ENCODE data around the gene SLC9B2.

SLC9B2 gene

DNA sequence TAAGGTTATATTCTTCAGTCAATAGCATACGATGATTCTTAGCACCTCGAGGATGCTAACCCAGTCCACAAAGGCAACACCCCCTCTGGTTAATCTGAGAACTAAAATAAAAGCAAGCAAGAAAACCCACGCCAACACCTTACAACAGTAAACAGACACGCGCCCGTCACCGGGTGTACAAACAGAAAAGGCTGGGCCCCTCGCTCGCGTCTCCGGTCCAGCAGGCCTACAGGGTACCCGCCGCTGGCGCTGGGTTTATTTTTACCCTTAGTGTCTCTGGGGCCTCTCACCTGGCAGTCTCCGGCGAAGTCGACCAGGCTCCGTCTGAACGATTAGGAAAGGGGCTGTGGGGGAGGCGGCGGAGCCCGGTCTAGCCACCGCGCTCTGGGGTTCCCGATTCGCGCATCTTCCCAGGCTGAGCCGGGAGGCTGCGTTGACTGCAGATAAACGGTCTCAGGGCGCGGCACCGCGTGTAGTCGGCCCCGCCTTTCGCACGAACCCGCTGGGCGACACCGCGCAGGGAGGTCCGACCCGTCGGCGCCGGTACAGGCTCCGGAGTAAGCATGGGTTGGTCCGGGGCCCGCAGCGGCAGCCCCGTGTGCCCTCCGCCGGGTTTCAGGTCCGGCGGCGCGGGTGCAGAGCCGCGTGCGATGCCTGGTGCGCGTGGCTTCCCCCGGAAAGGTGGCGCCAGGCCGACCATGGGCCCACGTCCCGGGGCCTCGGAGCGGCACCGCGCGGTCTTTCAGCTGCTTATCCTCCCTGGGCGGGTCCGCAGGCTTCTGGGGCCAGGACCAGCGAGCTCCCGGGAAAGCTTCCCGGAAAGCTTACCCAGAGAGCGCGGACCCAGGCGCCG, 441 bp downstream of the SLC9B2 start:
- peak; percentile 20 for DNase-seq (ENCODE audit: low read depth, low spot score)
- Histone ChIP-seq H3K36me3 (ENCODE audit: control insufficient read depth, insufficient read depth, low read length) (no peaks in the 10 kb centered on the region), H3K4me3 (ENCODE audit: low read length) (peak overlapping the region; percentile 48), H3K9me3 (ENCODE audit: control insufficient read depth, insufficient read depth, low read length) (no peaks in the 10 kb centered on the region), H3K4me1 (ENCODE audit: control insufficient read depth, insufficient read depth, low read length) (no peaks in the 10 kb centered on the region), H3K27me3 (ENCODE audit: control insufficient read depth, insufficient read depth, low read length) (no peaks in the 10 kb centered on the region; the same call in 1 of the 2 replicates), H3K27ac (ENCODE audit: low read length) (no peak overlapping the region)
- WGBS (ENCODE audit: insufficient coverage, insufficient read length), result no CpG with 5 or more reads among the region's 82 CpGs

DNA sequence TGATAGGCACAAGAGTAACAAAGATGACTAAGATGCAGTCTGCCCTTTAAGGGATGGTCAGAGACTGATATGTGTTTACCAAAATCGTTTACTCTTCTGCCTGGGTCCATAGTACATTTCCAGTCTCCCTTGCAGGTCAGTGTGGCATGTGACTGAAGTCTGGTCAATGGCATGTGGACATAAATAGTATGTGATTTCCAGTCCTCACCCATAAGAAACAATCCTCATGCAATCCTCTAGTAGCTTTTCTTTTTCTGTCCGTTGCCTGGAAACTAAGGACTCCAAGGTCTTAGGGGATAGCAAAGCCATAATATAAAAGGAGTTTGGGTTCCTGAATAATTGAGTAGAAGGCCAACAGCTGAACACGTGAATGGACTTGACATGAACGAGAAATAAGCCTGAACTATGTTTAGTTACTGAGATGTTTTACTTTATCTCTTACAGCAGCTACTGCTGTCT, 1.1 kb downstream of the SLC9B2 start:
- H3K36me3 ChIP-seq (ENCODE audit: control insufficient read depth, insufficient read depth, low read length), result no peaks in the 10 kb centered on the region
- no peaks in the 10 kb centered on the region for H3K9me3 ChIP-seq (ENCODE audit: control insufficient read depth, insufficient read depth, low read length)
- no peak for DNase-seq (ENCODE audit: low read depth, low spot score)
- H3K27ac ChIP-seq (ENCODE audit: low read length), result no peak overlapping the region
- no peaks in the 10 kb centered on the region for H3K4me1 ChIP-seq (ENCODE audit: control insufficient read depth, insufficient read depth, low read length)
- WGBS (ENCODE audit: insufficient coverage, insufficient read length), result no CpG with 5 or more reads among the region's 4 CpGs
- no peaks in the 10 kb centered on the region; the same call in 1 of the 2 replicates for H3K27me3 ChIP-seq (ENCODE audit: control insufficient read depth, insufficient read depth, low read length)
- peak overlapping the region; percentile 48; the same call in 1 of the 2 replicates for H3K4me3 ChIP-seq (ENCODE audit: low read length)

DNA sequence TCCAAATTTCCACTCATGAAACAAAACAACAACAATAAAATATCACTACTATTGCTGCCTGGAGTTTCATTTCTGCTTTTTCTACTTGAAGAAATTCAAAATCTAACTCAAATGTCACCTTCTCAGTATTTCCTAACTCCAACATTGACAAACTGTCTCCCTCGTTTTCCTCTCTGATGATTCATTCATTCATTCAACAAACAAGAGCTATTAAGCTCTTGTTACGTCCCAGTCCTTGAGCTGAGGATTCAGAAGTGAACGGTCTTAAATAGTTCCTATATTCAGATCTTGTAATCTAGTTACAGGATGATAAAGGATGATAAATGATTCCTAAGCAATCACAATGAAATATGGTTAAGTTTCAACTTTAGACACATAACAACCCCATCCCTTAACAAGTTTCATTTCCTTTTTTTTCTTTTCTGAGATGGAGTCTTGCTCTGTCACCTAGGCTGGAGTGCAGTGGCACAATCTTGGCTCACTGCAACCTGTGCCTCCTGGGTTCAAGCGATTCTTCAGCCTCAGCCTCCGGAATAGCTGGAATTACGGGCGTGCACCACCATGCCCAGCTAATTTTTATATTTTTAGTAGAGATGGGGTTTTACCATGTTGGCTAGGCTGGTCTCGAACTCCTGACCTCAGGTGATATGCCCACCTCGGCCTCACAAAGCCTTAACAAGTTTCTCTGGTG, 1.7 kb downstream of the SLC9B2 start:
- WGBS (ENCODE audit: insufficient coverage, insufficient read length), result no CpG with 5 or more reads among the region's 9 CpGs
- Histone ChIP-seq H3K27ac (ENCODE audit: low read length) (no peak overlapping the region), H3K27me3 (ENCODE audit: control insufficient read depth, insufficient read depth, low read length) (no peaks in the 10 kb centered on the region; the same call in 1 of the 2 replicates), H3K4me1 (ENCODE audit: control insufficient read depth, insufficient read depth, low read length) (no peaks in the 10 kb centered on the region), H3K4me3 (ENCODE audit: low read length) (no peak overlapping the region), H3K36me3 (ENCODE audit: control insufficient read depth, insufficient read depth, low read length) (no peaks in the 10 kb centered on the region), H3K9me3 (ENCODE audit: control insufficient read depth, insufficient read depth, low read length) (no peaks in the 10 kb centered on the region)
- DNase-seq (ENCODE audit: low read depth, low spot score), result no peak

DNA sequence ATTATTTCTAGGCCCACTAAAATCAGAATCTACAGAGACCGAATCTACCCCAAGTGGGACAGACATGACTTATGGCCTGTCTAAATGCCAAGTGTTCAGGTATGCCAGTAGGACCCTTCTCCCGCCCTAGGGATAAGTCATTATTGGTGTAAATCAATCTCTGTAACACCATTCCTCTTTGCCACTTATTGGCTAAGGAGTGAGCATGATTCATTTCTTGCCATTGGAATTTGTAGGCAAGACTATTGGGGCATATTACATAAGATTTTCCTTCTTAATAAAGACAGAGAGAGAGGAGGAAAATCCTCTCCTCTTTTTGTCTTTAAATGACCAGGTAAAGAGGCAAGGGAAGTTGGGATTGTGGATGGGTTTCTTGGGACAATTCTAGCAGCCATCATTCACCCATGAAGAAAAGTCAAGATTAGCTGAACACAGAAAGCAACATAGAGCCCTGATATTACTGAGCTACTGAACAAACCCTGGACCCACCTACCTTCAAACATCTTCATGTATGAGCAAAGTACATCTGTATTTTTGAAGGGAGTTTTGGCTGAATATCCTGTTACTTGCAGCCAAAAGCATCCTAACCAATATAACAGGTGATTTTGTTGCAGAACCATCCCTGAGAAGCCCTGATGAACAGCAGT, 2.6 kb downstream of the SLC9B2 start:
- H3K27me3 ChIP-seq (ENCODE audit: control insufficient read depth, insufficient read depth, low read length), result no peaks in the 10 kb centered on the region; the same call in 1 of the 2 replicates
- no peaks in the 10 kb centered on the region for H3K9me3 ChIP-seq (ENCODE audit: control insufficient read depth, insufficient read depth, low read length)
- DNase-seq (ENCODE audit: low read depth, low spot score), result no peak
- H3K4me1 ChIP-seq (ENCODE audit: control insufficient read depth, insufficient read depth, low read length), result no peaks in the 10 kb centered on the region
- H3K4me3 ChIP-seq (ENCODE audit: low read length), result no peak overlapping the region
- no CpG with 5 or more reads among the region's 2 CpGs for WGBS (ENCODE audit: insufficient coverage, insufficient read length)
- no peak overlapping the region for H3K27ac ChIP-seq (ENCODE audit: low read length)
- no peaks in the 10 kb centered on the region for H3K36me3 ChIP-seq (ENCODE audit: control insufficient read depth, insufficient read depth, low read length)

DNA sequence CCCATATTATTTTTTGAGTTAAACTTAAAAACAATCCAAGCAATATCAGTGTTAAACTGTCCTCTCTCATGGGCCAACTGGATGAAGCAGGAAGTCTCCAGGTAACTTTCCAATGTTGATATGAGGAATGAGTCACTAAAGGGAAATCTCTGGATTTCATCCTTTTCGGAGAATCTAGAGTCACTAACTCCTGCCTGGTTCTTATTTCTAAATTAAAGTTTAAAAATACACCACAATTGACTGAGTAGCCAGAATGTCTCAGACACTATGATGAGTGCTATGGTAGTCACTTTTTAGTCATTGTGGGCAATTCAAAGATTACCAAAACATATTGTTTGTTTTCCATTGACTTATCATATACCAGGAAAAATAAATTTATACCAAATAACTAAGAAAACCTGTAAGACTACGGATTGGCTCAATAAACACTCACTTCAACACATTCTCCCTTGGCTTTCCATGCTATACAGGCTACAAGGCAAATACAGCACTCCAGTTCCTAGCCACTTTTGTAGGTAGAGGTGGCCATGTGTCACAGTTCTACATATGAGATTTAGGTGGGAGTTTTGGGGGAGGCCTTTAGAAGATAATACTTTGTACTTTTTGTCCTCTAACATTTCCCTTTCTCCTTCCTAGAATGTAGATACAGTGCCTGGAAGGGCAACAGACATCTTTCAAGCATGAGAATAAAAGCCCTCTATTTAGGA, 8.6 kb downstream of the SLC9B2 start:
- Histone ChIP-seq H3K36me3 (ENCODE audit: control insufficient read depth, insufficient read depth, low read length) (no peaks in the 10 kb centered on the region), H3K4me1 (ENCODE audit: control insufficient read depth, insufficient read depth, low read length) (no peaks in the 10 kb centered on the region), H3K4me3 (ENCODE audit: low read length) (no peak overlapping the region), H3K27me3 (ENCODE audit: control insufficient read depth, insufficient read depth, low read length) (no peaks in the 10 kb centered on the region), H3K9me3 (ENCODE audit: control insufficient read depth, insufficient read depth, low read length) (no peaks in the 10 kb centered on the region), H3K27ac (ENCODE audit: low read length) (no peak overlapping the region)
- WGBS (ENCODE audit: insufficient coverage, insufficient read length), result no CpG with 5 or more reads among the region's 2 CpGs
- no peak for DNase-seq (ENCODE audit: low read depth, low spot score)

DNA sequence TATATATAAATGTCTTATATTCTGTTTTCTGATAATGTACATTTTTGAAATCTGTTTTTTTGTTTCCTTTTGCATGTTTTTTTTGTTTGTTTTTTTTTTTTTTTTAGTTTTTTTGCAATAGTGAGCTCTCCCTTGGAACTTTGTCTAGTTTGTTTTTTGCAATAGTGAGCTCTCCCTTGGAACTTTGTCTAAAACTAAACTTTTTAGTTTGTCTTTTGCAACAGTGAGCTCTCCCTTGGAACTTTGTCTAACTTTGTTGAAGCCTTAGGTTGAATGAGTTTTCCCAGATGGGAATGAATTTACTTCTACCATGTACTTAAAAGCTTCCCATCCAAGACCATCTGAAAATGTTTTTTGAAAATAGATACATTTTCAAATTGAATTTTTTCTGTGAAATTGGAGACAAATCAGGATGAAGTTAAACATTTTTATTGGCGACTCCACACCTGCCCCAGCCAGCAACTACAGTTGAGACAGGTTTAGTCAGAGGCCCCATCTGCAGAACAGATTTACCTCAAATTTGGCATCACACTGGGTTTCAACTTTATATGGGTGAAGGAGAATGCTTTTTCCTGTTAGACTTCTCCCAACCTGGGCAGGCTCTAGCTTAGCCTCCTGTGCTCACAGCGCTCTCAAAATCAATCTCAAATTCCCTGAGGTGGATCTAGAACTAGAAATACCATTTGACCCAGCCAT, 16.0 kb downstream of the SLC9B2 start:
- no peak for DNase-seq (ENCODE audit: low read depth, low spot score)
- Histone ChIP-seq H3K27ac (ENCODE audit: low read length) (no peak overlapping the region), H3K4me1 (ENCODE audit: control insufficient read depth, insufficient read depth, low read length) (no peaks in the 10 kb centered on the region), H3K36me3 (ENCODE audit: control insufficient read depth, insufficient read depth, low read length) (no peaks in the 10 kb centered on the region), H3K9me3 (ENCODE audit: control insufficient read depth, insufficient read depth, low read length) (no peaks in the 10 kb centered on the region), H3K27me3 (ENCODE audit: control insufficient read depth, insufficient read depth, low read length) (no peaks in the 10 kb centered on the region), H3K4me3 (ENCODE audit: low read length) (no peak overlapping the region)
- no CpG with 5 or more reads among the region's 2 CpGs for WGBS (ENCODE audit: insufficient coverage, insufficient read length)

DNA sequence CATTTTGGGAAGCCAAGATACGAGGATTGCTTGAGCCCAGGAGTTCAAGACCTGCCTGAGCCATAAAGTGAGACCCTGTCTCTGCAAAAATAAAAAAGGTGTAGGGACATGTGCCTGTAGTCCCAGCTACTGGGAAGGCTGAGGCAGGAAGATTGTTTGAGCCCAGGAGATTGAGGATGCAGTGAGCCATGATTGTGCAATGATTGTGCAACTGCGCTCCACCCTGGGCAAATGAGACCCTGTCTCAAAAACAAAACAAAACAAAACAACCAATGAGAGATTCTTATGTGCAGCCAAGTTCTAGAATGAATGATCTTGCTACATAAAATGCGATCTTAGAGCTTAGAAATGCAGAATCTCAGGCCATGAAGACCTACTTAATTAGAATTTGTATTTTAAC, 22.5 kb downstream of the SLC9B2 start:
- Histone ChIP-seq H3K4me3 (ENCODE audit: low read length) (no peak overlapping the region), H3K27ac (ENCODE audit: low read length) (no peak overlapping the region), H3K27me3 (ENCODE audit: control insufficient read depth, insufficient read depth, low read length) (no peaks in the 10 kb centered on the region), H3K4me1 (ENCODE audit: control insufficient read depth, insufficient read depth, low read length) (no peaks in the 10 kb centered on the region), H3K36me3 (ENCODE audit: control insufficient read depth, insufficient read depth, low read length) (no peaks in the 10 kb centered on the region), H3K9me3 (ENCODE audit: control insufficient read depth, insufficient read depth, low read length) (no peaks in the 10 kb centered on the region)
- WGBS (ENCODE audit: insufficient coverage, insufficient read length), result no CpG with 5 or more reads among the region's 3 CpGs
- no peak for DNase-seq (ENCODE audit: low read depth, low spot score)

DNA sequence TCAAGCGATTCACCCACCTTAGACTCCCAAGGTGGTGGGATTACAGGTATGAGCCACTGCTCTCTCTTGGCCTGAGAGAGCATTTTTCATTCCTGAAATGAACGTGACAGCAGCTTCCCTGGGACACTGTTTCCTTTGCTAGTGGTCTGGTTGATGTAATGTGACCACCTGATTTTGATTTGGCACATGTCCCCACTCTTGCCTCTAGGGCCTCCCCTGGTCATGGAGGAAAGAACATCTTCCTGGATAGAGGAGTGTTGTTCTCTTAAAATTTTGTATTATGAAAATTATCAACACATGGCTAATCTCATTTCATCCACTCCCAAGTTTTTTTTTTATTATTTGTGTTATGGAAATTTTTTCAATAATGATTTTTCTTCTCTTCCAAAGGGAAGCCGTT, 23.8 kb downstream of the SLC9B2 start:
- H3K27ac ChIP-seq (ENCODE audit: low read length), result no peak overlapping the region
- no peaks in the 10 kb centered on the region for H3K27me3 ChIP-seq (ENCODE audit: control insufficient read depth, insufficient read depth, low read length)
- H3K9me3 ChIP-seq (ENCODE audit: control insufficient read depth, insufficient read depth, low read length), result no peaks in the 10 kb centered on the region
- no CpG with 5 or more reads among the region's 3 CpGs for WGBS (ENCODE audit: insufficient coverage, insufficient read length)
- H3K36me3 ChIP-seq (ENCODE audit: control insufficient read depth, insufficient read depth, low read length), result no peaks in the 10 kb centered on the region
- no peak for DNase-seq (ENCODE audit: low read depth, low spot score)
- H3K4me3 ChIP-seq (ENCODE audit: low read length), result no peak overlapping the region
- no peaks in the 10 kb centered on the region for H3K4me1 ChIP-seq (ENCODE audit: control insufficient read depth, insufficient read depth, low read length)

DNA sequence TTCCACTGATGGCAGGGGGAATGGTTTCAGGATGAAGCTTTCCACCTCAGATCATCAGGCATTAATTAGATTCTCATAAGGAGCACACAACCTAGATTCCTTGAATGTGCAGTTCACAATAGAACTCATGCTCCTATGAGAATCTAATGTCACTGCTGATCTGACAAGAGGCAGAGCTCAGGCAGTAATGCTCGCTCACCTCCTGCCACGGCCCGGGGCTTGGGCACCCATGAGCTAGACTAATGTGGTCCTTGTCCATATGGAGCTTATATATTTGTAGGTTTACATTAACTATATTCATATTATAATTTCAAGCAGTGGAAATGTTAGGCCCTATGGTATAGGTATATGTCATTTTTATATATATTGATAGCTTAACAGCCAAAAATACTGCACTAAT, 24.4 kb downstream of the SLC9B2 start:
- Histone ChIP-seq H3K4me1 (ENCODE audit: control insufficient read depth, insufficient read depth, low read length) (no peaks in the 10 kb centered on the region), H3K27me3 (ENCODE audit: control insufficient read depth, insufficient read depth, low read length) (no peaks in the 10 kb centered on the region), H3K4me3 (ENCODE audit: low read length) (no peak overlapping the region), H3K36me3 (ENCODE audit: control insufficient read depth, insufficient read depth, low read length) (no peaks in the 10 kb centered on the region), H3K27ac (ENCODE audit: low read length) (no peak overlapping the region), H3K9me3 (ENCODE audit: control insufficient read depth, insufficient read depth, low read length) (no peaks in the 10 kb centered on the region)
- DNase-seq (ENCODE audit: low read depth, low spot score), result no peak
- no CpG with 5 or more reads among the region's 3 CpGs for WGBS (ENCODE audit: insufficient coverage, insufficient read length)
